Endodermal cell (in vitro differentiated cells): ENCODE measurements around the gene SEC14L3. TPM values are rescaled to one million over a fixed set of nuclear protein-coding genes. Genes with fewer than 3 reads are reported as not detected.

Experiments used
- DNase-seq: peaks from one replicate; pipeline ENCODE4 v3.0.0-alpha.2; 2017
- H3K27ac ChIP-seq: 2 replicates; pipeline ENCODE4 v1.5.1; 2013; ENCODE audit warnings: mild to moderate bottlenecking, low read depth, low read length, moderate library complexity
- H3K27me3 ChIP-seq: 2 replicates; pipeline ENCODE4 v1.6.1; 2013; ENCODE audit warnings: mild to moderate bottlenecking, low read length, moderate library complexity; ENCODE audit not compliant: insufficient read depth, control insufficient read depth, poor library complexity, severe bottlenecking
- H3K36me3 ChIP-seq: 2 replicates; pipeline ENCODE4 v1.7.0; 2013; ENCODE audit warnings: mild to moderate bottlenecking, low read length, moderate library complexity; ENCODE audit not compliant: control insufficient read depth, insufficient read depth
- H3K4me1 ChIP-seq: one replicate; pipeline ENCODE4 v1.7.0; 2013; ENCODE audit warnings: low read length; ENCODE audit not compliant: control insufficient read depth, insufficient read depth
- H3K4me3 ChIP-seq: 2 replicates; pipeline ENCODE4 v1.5.1; 2013; ENCODE audit warnings: mild to moderate bottlenecking, low read length, moderate library complexity
- H3K9ac ChIP-seq: 2 replicates; pipeline ENCODE4 v1.6.1; 2013; ENCODE audit warnings: mild to moderate bottlenecking, low read length, moderate library complexity; ENCODE audit not compliant: poor library complexity, severe bottlenecking; ENCODE audit errors: extremely low read depth
- H3K9me3 ChIP-seq: 2 replicates; pipeline ENCODE4 v1.6.1; 2013; ENCODE audit warnings: mild to moderate bottlenecking, low read length, moderate library complexity; ENCODE audit not compliant: control insufficient read depth
- H3K27ac Mint-ChIP-seq: 2 replicates; pipeline ENCODE4 v1.8.0; 2020; ENCODE audit warnings: mixed read lengths
- H3K27me3 Mint-ChIP-seq: 2 replicates; pipeline ENCODE4 v1.8.0; 2021; ENCODE audit warnings: mild to moderate bottlenecking, mixed read lengths; ENCODE audit not compliant: insufficient read depth
- H3K36me3 Mint-ChIP-seq: 2 replicates; pipeline ENCODE4 v1.8.0; 2020; ENCODE audit warnings: low read depth, mixed read lengths
- H3K4me1 Mint-ChIP-seq: 2 replicates; pipeline ENCODE4 v1.8.0; 2020; ENCODE audit warnings: mixed read lengths
- H3K4me3 Mint-ChIP-seq: 2 replicates; pipeline ENCODE4 v1.8.0; 2020; ENCODE audit warnings: mild to moderate bottlenecking, moderate library complexity, mixed read lengths
- H3K9me3 Mint-ChIP-seq: 2 replicates; pipeline ENCODE4 v1.8.0; 2020; ENCODE audit warnings: mild to moderate bottlenecking, mixed read lengths
- CTCF ChIP-seq: fragments of 200-600 bp; sonication (generic); conservative IDR thresholded peaks from 2 replicates; pipeline ENCODE4 v1.5.0; 2021; ENCODE audit warnings: antibody characterized with exemption, mild to moderate bottlenecking
- WGBS, 2 experiments: methylation state at CpG; one replicate each; pipeline versions ENCODE4 v1.1.5 to v1.1.7; 2013; ENCODE audit warnings: missing lambda C conversion rate in 2 of 2, mixed read lengths in 1 of 2; ENCODE audit not compliant: insufficient coverage in 1 of 2, insufficient read length in 1 of 2; 5-methylcytosine and 5-hydroxymethylcytosine counted together
- total RNA-seq, 2 donors: library from RNA; stranded (reverse); fragmentation: NEBNext Ultra II Directional in 1 of 2; extraction: Animal tissue kit (Norgen Biotek cat#: 25700) in 1 of 2; gene quantifications; 2 replicates in 1 of 2; 3 replicates in 1 of 2; pipeline ENCODE4 v1.2.1, GENCODE V29; 2021

The SEC14L3 gene
- total RNA-seq, 2 donors from 2014 or later, result not detected

DNA sequence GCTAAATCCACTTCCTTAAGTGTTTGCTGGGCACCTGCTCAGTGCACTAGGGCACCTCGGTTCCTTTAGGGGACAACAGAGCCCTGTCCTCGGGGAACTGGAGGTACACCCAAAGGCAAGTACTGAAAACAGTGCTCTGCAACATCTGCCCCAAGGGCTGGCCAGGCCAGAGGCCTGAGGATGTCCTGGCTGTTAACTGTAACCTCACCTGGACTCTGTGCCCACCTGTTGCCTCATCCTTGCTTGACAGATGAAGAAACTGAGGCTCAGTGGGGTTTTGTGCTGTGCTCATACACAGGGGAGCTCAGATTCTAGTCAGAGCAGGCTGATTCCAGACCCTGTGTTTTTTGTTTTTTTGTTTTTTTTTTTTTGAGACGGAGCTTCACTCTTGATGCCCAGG lies 31.1 kb upstream of the SEC14L3 start:
- Mint-ChIP-seq H3K4me3 (no peak overlapping the region), H3K27me3 (peaks cover 28% of the 10 kb centered on the region), H3K9me3 (no peaks in the 10 kb centered on the region), H3K27ac (no peak overlapping the region), H3K36me3 (no peaks in the 10 kb centered on the region), H3K4me1 (no peaks in the 10 kb centered on the region)
- DNase-seq, result no peak
- Histone ChIP-seq H3K27me3 (no peaks in the 10 kb centered on the region), H3K4me1 (no peaks in the 10 kb centered on the region), H3K27ac (no peak overlapping the region), H3K9ac (no peak overlapping the region), H3K36me3 (no peaks in the 10 kb centered on the region), H3K4me3 (no peak overlapping the region), H3K9me3 (no peaks in the 10 kb centered on the region)
- no peak for TF ChIP-seq CTCF
- WGBS, 2 experiments, result 93 to 94% methylated on average over 3 of the region's 3 CpGs

GRCh38 chr22:30502153-30502552 lies 30.3 kb upstream of the SEC14L3 start:
- no peak overlapping the region for H3K27ac ChIP-seq
- no peak overlapping the region for H3K4me3 ChIP-seq
- no peak overlapping the region for H3K27ac Mint-ChIP-seq
- H3K4me1 ChIP-seq, result no peaks in the 10 kb centered on the region
- H3K9me3 ChIP-seq, result no peaks in the 10 kb centered on the region
- H3K36me3 Mint-ChIP-seq, result no peaks in the 10 kb centered on the region
- WGBS, 2 experiments, result 80 to 82% methylated on average over 3 to 4 of the region's 4 CpGs
- no peaks in the 10 kb centered on the region for H3K36me3 ChIP-seq
- no peak overlapping the region for H3K4me3 Mint-ChIP-seq
- H3K9ac ChIP-seq, result no peak overlapping the region
- no peak for DNase-seq
- no peaks in the 10 kb centered on the region for H3K9me3 Mint-ChIP-seq
- H3K27me3 Mint-ChIP-seq, result peaks cover 28% of the 10 kb centered on the region
- no peaks in the 10 kb centered on the region for H3K4me1 Mint-ChIP-seq
- H3K27me3 ChIP-seq, result no peaks in the 10 kb centered on the region
- TF ChIP-seq CTCF, result no peak

DNA sequence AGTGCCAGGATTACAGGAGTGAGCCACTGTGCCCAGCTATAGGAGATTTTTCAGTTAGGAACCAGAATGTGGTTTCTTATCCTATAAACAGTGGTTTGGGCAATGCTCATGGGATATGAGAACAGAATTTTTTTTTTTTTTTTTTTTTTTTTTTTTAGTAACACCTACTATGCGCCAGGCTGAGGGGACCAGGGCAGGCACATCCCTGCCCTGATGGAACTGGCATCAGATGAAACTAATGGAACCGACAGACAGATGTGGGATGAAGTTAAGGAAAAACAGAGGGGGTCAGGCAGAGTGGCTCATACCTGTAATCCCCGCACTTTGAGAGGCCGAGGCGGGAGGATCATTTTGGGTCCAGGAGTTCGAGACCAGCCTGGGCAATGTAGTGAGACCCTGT lies 28.8 kb upstream of the SEC14L3 start:
- H3K27ac Mint-ChIP-seq, result no peak overlapping the region
- H3K4me1 Mint-ChIP-seq, result no peaks in the 10 kb centered on the region
- no peak for TF ChIP-seq CTCF
- no peaks in the 10 kb centered on the region for H3K27me3 ChIP-seq
- no peak overlapping the region for H3K9ac ChIP-seq
- H3K4me3 ChIP-seq, result no peak overlapping the region
- 83 to 97% methylated on average over 1 to 5 of the region's 6 CpGs for WGBS, 2 experiments
- peaks cover 21% of the 10 kb centered on the region for H3K27me3 Mint-ChIP-seq
- no peak overlapping the region for H3K27ac ChIP-seq
- H3K36me3 ChIP-seq, result no peaks in the 10 kb centered on the region
- DNase-seq, result no peak
- no peaks in the 10 kb centered on the region for H3K9me3 ChIP-seq
- no peaks in the 10 kb centered on the region for H3K4me1 ChIP-seq
- H3K9me3 Mint-ChIP-seq, result no peaks in the 10 kb centered on the region
- H3K36me3 Mint-ChIP-seq, result no peaks in the 10 kb centered on the region
- H3K4me3 Mint-ChIP-seq, result no peak overlapping the region
